OCI-LY7 (cell line): ENCODE measurements around the gene CAT. TPM values are rescaled to one million over a fixed set of nuclear protein-coding genes. Genes with fewer than 3 reads are reported as not detected.

Experiments
- BruUV-seq: library from RNA; stranded (reverse); fragments of 400-500 nt; replicated peaks from 2 replicates; lab custom pipeline; 2021; lab: Mats Ljungman, UMichigan
- CTCF ChIA-PET: fragments of 300-600 bp; sonication (Branson Sonifier 250); formaldehyde crosslinking; loops from one replicate; lab custom pipeline; 2022; ENCODE audit warnings: antibody characterized with exemption; ENCODE audit not compliant: unreplicated experiment; lab: Charles Lee
- POLR2A ChIA-PET: fragments of 300-600 bp; sonication (Branson Sonifier 250); formaldehyde crosslinking; loops from one replicate; lab custom pipeline; 2022; ENCODE audit warnings: antibody characterized with exemption; lab: Charles Lee
- DNase-seq: peaks from one replicate; pipeline ENCODE4 v3.0.0-alpha.2; 2015; ENCODE audit warnings: low spot score
- H2AFZ ChIP-seq: fragments of 200-600 bp; sonication (generic), shearing (Covaris generic); 2 replicates; pipeline ENCODE4 v1.6.1; 2014; ENCODE audit warnings: mild to moderate bottlenecking, antibody characterized with exemption, low read length, moderate library complexity
- H3K27ac ChIP-seq: fragments of 200-600 bp; sonication (generic); 2 replicates; pipeline ENCODE4 v1.5.1; 2014; ENCODE audit warnings: mixed run types, low read depth, mild to moderate bottlenecking, moderate library complexity, low read length, inconsistent platforms; ENCODE audit not compliant: poor library complexity, severe bottlenecking
- H3K36me3 ChIP-seq: fragments of 200-600 bp; sonication (generic); 2 replicates; pipeline ENCODE4 v1.6.1; 2014; ENCODE audit warnings: mild to moderate bottlenecking, antibody characterized with exemption, low read length, moderate library complexity, mixed read lengths; ENCODE audit not compliant: insufficient read depth
- H3K4me1 ChIP-seq: fragments of 200-600 bp; sonication (generic); 2 replicates; pipeline ENCODE4 v1.5.1; 2014; ENCODE audit warnings: mild to moderate bottlenecking, low read length; ENCODE audit not compliant: insufficient read depth, poor library complexity, severe bottlenecking
- H3K4me2 ChIP-seq: fragments of 200-600 bp; sonication (generic); 2 replicates; pipeline ENCODE4 v1.6.1; 2014; ENCODE audit warnings: mild to moderate bottlenecking, low read length
- H3K4me3 ChIP-seq: fragments of 200-600 bp; sonication (generic); 2 replicates; pipeline ENCODE4 v1.5.1; 2014; ENCODE audit warnings: mild to moderate bottlenecking, low read depth, low read length; ENCODE audit not compliant: poor library complexity, severe bottlenecking
- H3K79me2 ChIP-seq: fragments of 200-600 bp; sonication (generic); 2 replicates; pipeline ENCODE4 v1.6.1; 2016; ENCODE audit warnings: low read depth, mild to moderate bottlenecking, low read length, moderate library complexity, mixed read lengths; ENCODE audit not compliant: insufficient read depth
- H3K9me2 ChIP-seq: fragments of 200-600 bp; sonication (generic); 2 replicates; pipeline ENCODE4 v1.6.1; 2016; ENCODE audit warnings: mild to moderate bottlenecking, low read length, mixed read lengths; ENCODE audit not compliant: insufficient read depth
- H3K9me3 ChIP-seq: fragments of 200-600 bp; sonication (generic); 2 replicates; pipeline ENCODE4 v1.6.1; 2014; ENCODE audit warnings: mild to moderate bottlenecking, mixed run types, low read length, mixed read lengths
- H4K20me1 ChIP-seq: fragments of 200-600 bp; sonication (generic); 2 replicates; pipeline ENCODE4 v1.6.1; 2014; ENCODE audit warnings: mild to moderate bottlenecking, antibody characterized with exemption, low read length, moderate library complexity, mixed read lengths; ENCODE audit not compliant: insufficient read depth
- EZH2phosphoT487 ChIP-seq: fragments of 200-600 bp; sonication (generic); IDR thresholded peaks from 2 replicates; pipeline ENCODE4 v1.6.1; 2018; ENCODE audit warnings: low read depth, borderline replicate concordance, mild to moderate bottlenecking, mixed run types, antibody characterized with exemption, low read length, moderate library complexity, mixed read lengths
- intact Hi-C: fragments of 100-400 bp; cut with micrococcal nuclease; formaldehyde crosslinking; loops from one replicate; pipeline ENCODE4 v1.10.0; 2022; ENCODE audit not compliant: unreplicated experiment
- total RNA-seq, 2 experiments: library from RNA; depleted of rRNA in 1 of 2; stranded (reverse); fragments of >200 nt in 1 of 2; shearing (Covaris generic) in 1 of 2; gene quantifications; 2 replicates each; pipeline ENCODE4 v1.2.3, GENCODE V29; 2014 to 2022
- TF ChIP-seq, protein P1 (sequence below): fragments of 200-600 bp; sonication (generic); conservative IDR thresholded peaks from 2 replicates; pipeline ENCODE4 v1.5.1; 2014; ENCODE audit warnings: mild to moderate bottlenecking, antibody characterized with exemption, low read length, moderate library complexity, mixed read lengths

The CAT gene
- total RNA-seq, 2 experiments from 2014 or later: 46.6 to 47.8 TPM

DNA sequence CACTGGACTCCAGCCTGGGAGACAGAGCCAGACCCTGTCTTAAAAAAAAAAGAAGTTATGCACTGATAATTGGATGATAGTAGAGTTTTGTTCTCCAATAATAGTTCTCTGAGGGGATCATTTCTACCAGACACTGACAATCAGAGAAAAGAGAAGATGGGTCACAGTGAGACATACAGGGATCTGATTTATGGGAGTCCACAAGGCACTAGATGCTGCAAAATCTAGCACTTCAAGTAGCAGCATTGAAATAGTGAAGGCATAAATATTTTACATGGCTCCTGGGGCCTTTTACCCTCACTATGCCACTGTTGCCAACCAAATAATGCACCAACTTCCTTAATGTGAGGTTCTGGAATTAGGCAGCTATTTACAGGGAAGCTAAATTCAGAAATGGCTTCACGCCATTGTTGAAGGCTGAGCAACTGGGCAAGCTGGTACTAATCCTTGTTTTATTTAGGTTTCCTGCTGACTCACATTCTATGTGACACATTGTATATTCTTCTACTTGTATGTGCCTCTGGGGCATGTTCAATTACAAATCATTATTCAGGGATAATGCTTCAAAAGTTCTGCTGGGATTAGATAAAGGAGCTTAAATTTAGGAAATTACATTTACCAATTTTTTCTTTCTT lies 42.7 kb upstream of the CAT start:
- H3K79me2 ChIP-seq: no peaks in the 10 kb centered on the region
- no peaks in the 10 kb centered on the region for H3K9me3 ChIP-seq
- H4K20me1 ChIP-seq: no peaks in the 10 kb centered on the region
- H3K27ac ChIP-seq: no peak overlapping the region
- H2AFZ ChIP-seq: no peak overlapping the region
- H3K4me1 ChIP-seq: no peaks in the 10 kb centered on the region
- TF ChIP-seq, protein P1, sequence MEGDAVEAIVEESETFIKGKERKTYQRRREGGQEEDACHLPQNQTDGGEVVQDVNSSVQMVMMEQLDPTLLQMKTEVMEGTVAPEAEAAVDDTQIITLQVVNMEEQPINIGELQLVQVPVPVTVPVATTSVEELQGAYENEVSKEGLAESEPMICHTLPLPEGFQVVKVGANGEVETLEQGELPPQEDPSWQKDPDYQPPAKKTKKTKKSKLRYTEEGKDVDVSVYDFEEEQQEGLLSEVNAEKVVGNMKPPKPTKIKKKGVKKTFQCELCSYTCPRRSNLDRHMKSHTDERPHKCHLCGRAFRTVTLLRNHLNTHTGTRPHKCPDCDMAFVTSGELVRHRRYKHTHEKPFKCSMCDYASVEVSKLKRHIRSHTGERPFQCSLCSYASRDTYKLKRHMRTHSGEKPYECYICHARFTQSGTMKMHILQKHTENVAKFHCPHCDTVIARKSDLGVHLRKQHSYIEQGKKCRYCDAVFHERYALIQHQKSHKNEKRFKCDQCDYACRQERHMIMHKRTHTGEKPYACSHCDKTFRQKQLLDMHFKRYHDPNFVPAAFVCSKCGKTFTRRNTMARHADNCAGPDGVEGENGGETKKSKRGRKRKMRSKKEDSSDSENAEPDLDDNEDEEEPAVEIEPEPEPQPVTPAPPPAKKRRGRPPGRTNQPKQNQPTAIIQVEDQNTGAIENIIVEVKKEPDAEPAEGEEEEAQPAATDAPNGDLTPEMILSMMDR: no peak
- no peak for TF ChIP-seq EZH2phosphoT487
- H3K4me2 ChIP-seq: no peak overlapping the region
- no peak overlapping the region for H3K4me3 ChIP-seq
- H3K36me3 ChIP-seq: no peaks in the 10 kb centered on the region
- H3K9me2 ChIP-seq: no peaks in the 10 kb centered on the region
- CTCF ChIA-PET: no interaction called here
- no peak for DNase-seq
- intact Hi-C loops: no loop called here
- POLR2A ChIA-PET: interaction anchor here (0.6 to 0.7 kb wide), 2 partner anchors 59 to 941 kb away, joined by 3 read pairs; no protein-coding TSS in a partner anchor
- no TSS peak for BruUV-seq

DNA sequence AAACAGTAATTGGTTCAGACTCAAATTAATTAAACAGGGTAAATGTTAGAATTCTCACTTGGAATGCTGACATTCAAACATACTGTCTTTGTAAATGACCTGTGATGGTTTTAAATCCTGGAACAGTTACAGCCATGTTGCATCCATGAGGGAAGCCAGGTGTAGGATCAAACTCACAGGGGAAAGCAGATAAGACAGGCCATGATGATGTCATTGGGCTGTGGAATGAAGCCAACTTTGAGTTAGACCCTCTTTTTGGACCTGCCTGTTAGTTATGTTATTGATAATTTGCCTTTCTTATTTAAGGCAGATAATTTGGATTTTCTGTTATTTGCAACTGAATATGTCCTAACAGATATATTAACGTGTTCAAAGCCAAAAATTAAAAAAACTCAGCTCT lies 41.6 kb upstream of the CAT start:
- no peak overlapping the region for H3K27ac ChIP-seq
- ChIA-PET POLR2A (no interaction called here), CTCF (no interaction called here)
- no peak overlapping the region for H2AFZ ChIP-seq
- H3K9me3 ChIP-seq: no peaks in the 10 kb centered on the region
- intact Hi-C loops: no loop called here
- no peaks in the 10 kb centered on the region for H3K9me2 ChIP-seq
- BruUV-seq: no TSS peak
- DNase-seq: no peak
- H3K4me1 ChIP-seq: no peaks in the 10 kb centered on the region
- TF ChIP-seq, protein P1: no peak
- no peak overlapping the region for H3K4me2 ChIP-seq
- no peaks in the 10 kb centered on the region for H3K79me2 ChIP-seq
- H3K4me3 ChIP-seq: no peak overlapping the region
- no peaks in the 10 kb centered on the region for H3K36me3 ChIP-seq
- no peaks in the 10 kb centered on the region for H4K20me1 ChIP-seq

DNA sequence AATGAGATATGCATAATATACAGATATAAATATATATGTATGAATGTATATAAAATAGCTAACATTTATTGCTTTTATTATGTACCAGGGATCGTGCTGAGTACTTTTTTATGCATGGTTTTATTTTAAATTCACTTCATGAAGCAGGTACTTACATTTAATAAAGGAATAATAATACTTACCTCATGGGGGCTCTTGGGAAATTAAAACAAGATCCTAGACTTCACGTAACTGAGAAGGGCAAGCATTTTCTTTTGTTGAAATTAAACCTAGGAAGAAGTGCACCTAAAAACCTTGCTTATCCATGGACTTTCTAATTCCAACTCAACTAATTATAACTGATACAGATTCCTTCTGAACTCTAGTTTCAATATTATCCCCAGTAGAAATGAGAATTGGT lies 40.9 kb upstream of the CAT start:
- Histone ChIP-seq H3K27ac (no peak overlapping the region), H3K9me3 (no peaks in the 10 kb centered on the region), H3K36me3 (no peaks in the 10 kb centered on the region), H3K4me3 (no peak overlapping the region), H2AFZ (no peak overlapping the region), H3K4me2 (no peak overlapping the region), H3K79me2 (no peaks in the 10 kb centered on the region), H4K20me1 (no peaks in the 10 kb centered on the region), H3K4me1 (no peaks in the 10 kb centered on the region), H3K9me2 (no peaks in the 10 kb centered on the region)
- no TSS peak for BruUV-seq
- ChIA-PET POLR2A (interaction anchor here (0.6 kb wide), 1 partner anchor 808 kb away, joined by 3 read pairs; no protein-coding TSS in a partner anchor), CTCF (no interaction called here)
- intact Hi-C loops: no loop called here
- TF ChIP-seq, protein P1: no peak
- no peak for TF ChIP-seq EZH2phosphoT487
- no peak for DNase-seq
